T-helper 9 cell (primary cell): ENCODE measurements around the gene AFF1.
"Not testable (repeated sequence)": the region's sequence is repeated elsewhere in the genome, so short reads cannot be mapped to it uniquely, and the experiment has no call there.

Experiments
- DNase-seq: peaks from one replicate; pipeline ENCODE4 v3.0.0-alpha.2; 2020

Gene AFF1

DNA sequence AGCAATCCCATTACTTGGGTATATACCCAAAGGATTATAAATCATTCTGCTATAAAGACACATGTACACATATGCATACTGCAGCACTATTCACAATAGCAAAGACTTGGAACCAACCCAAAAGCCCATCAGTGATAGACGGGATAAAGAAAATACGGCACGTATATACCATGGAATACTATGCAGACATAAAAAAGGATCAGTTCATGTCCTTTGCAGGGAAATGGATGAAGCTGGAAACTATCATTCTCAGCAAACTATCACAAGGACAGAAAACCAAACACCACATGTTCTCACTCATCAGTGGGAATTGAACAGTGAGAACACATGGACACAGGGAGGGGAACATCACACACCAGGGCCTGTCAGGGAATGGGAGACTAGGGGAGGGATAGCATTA, 54.8 kb downstream of the AFF1 start:
- not testable (repeated sequence) for DNase-seq

DNA sequence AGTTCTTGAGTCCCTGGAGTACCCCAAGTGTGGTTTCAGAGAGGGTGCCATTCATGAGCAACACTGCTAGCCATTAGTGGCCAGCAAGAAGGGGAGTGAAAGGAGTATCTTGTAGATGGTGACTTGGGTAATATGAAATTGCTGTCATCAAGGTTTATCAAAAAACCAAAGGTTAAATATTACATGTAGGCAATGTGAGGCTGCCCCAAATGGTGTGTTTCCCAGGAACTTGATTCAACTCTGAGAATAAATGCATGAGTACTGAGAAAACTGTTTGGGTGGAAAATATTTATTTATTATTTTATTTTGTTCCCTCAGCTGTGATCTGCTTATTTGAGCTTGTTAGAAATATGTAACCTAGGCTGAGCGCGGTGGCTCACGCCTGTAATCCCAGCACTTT, 55.7 kb downstream of the AFF1 start:
- no peak for DNase-seq

DNA sequence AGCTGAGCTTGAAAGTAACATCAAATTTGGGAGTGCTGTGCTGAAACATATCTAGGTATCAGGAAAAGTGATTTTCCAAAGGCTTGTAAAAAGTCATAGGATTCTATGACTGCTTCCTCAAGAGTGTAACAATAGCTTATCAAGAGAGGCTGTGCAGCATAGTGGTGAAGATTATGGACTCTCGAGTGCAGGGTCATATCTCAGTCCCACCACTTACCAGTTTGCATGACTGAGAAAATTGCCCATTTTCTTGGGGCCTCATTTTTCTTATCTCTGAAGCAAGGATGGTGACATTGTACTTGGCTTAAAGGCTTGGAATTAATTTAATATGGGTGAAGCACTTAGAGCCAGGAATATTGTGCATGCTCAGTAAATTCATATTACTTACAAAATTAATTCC, 57.2 kb downstream of the AFF1 start:
- DNase-seq, result no peak

DNA sequence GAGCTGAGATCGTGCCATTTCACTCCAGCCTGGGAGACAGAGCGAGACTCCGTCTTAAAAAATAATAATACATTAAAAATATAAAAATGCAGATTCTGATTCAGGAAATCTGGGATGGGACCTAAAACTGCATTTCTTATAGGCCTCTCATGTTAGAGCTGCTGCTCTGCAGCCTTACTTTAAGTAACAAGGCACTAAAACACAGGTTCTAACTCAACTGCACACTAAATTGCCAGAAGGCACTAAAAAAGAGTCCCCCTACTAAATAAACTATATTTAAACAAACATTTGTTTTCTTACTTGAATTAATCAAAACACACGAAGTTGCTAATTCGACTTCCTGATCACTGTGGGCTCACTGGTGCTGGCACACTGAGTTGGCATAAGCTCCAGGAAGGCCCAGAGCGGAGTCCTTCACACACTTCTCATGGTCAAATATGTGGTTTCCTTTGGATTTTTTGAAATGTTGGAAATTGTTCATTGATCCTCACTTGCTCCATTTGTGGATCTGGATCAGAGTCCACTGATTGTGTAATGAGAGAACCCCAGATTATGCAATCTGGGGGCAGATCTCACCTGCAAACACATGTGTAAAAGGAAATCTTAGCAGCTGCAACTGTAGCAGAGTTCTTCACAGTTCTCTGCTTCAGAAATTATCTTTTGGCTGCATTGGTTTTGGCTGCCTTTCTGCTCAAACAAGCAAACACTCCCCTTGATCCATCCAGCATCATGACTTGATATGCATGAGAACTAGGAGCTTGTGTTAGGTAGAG, 59.3 kb downstream of the AFF1 start:
- DNase-seq, result no peak

DNA sequence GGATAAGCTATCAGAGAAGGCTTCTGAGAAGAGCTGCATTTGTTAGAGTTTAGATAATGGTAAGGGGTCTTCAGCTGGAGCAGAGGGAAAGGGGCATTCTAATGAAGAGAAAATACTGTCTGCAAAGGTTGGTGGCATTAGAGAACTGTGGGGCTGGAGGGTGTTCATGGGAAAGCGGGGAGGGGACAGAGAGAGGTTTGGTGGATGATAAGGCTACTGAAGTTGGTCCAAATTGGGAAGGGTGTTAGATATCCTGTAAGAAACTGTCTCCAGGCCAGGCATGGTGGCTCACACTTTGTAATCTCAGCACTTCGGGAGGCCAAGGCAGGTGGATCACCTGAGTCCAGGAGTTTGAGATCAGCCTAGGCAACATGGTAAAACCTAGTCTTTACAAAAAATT, 59.9 kb downstream of the AFF1 start:
- DNase-seq, result no peak

- not testable (repeated sequence) for DNase-seq
Measured at GRCh38 chr4:86996510-86996909, 61.7 kb downstream of the AFF1 start.

- no peak for DNase-seq
Measured at GRCh38 chr4:86999136-86999643, 64.4 kb downstream of the AFF1 start.

- no peak for DNase-seq
Measured at GRCh38 chr4:87002682-87003043, 67.9 kb downstream of the AFF1 start.

DNA sequence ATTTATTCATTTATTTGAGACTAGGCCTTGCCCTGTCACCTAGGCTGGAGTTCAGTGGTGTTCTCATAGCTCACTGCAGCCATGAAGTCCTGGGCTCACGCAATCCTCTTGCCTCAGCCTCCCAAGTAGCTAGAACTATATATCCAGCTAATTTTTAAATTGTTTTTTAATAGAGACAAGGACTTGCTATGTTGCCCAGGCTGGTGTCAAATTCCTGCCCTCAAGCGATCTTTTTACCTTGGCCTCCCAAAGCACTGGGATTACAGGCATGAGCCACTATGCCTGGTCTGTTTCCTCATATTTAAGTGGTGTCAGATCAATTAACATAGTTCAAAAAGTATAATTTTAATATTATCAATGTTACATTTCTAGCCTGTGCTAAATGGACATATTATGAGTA, 68.5 kb downstream of the AFF1 start:
- no peak for DNase-seq

- DNase-seq, result no peak
Measured at GRCh38 chr4:87005369-87005689, 70.5 kb downstream of the AFF1 start.

- DNase-seq, result no peak
Measured at GRCh38 chr4:87005690-87006425, 71.0 kb downstream of the AFF1 start.

- no peak for DNase-seq
Measured at GRCh38 chr4:87006426-87006675, 71.5 kb downstream of the AFF1 start.

DNA sequence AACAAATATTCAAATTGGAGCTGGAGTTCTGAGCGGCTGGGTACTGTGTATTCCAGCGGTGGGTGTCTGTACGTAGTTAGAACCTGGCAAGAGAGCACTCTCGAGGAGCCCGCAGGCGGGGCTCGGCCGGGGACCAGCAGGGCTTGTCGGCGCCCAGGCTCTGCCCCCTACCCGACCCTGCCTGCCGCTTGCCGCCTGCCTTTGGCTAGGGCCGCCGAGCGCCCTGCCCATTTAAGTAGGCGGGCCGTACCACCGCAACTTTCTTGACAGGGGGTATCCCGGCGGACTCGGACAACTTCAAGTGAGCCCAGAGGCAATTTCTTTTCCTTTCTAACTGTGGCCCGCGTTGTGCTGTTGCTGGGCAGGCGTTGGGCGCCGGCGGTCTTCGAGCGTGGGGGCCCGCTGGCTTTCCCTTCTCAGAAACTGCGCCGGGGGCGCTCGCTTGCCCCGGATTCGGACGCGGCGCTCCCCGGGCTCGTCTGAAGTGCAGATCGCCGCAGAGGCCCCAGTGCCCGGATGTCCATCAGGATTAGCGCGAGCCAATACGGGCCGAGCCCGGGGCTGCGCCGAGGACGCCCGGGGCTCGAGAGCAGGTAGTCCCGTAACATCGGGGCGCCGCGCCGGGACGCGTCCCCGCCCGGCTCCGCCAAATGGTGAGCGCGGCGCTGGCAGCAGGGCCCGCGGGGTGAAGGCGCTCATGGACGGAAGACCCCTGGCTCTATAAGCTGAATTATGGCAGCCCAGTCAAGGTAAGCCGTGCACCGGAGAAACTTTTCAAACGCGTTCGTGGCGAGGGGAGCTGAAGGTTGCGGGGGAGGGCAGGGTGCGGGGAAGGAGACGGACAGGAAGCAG, 72.1 kb downstream of the AFF1 start:
- peak; percentile 86 for DNase-seq

DNA sequence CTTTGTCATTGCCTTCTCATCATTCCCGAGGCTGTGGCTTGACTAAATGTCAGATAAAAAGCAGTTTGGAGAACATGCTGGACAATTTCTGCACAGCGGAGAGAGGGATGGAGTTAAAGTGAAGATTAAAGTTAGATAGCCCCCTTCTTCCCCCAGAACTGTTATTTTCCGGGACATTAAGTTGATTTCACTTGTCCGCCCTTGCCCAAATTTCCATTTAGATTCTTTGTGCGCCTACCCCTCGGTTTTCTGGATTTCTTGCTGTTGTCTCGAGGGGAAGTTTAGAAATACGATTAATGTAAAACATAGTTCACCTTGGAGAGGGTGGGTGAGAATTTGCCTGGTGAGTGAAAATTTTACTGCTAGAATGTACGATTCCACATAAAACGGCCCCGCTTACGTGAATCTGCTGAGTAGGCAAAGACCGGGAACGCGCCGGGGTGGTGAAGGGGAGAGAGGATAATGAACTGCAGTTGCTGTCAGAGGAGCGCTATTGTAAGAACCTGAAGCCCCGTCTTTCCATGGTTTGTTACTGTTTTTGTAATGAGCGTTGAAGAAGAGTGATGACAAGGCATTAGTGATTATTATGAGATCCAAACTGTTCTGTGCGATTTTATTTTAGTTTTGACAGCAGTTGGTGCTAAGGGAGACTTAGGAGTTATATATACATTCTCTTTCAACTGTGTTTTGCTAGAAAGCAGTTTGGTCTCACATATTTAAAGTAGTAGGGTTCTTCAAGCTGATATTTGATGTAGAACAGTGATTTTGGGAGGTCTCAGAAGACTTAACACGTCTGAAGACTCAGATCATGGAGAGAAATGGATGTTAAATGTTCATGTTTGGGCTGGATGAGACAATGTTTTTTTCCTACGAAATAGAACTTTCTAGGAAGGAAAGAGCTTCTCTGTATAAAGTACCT, 73.0 kb downstream of the AFF1 start:
- DNase-seq, result peak; percentile 25

DNA sequence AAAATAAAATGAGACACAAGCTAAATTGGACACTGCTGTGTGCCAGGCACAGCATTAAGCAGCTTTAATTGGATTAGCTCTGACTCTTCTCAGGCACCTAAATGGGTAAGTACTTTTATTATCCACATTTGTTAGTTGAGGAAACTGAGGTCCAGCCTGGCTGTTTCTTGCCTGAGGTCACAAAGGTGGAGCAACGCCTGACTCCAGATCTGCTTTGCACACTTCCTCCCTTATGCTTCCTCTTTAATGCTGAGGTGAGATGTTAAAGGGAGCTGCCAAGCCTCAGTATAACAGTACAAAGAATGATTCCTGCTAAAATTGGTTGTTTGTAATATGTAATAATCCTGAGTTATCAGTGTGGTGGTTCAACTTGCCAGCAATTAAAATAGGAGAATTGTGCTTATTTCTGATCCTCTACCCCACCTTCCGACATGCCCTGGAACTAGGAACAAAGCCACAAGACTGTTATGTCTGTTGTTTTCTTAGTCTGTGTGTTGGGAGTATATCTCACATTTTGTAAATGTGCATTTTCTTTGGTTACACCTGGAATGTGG, 74.4 kb downstream of the AFF1 start:
- no peak for DNase-seq

DNA sequence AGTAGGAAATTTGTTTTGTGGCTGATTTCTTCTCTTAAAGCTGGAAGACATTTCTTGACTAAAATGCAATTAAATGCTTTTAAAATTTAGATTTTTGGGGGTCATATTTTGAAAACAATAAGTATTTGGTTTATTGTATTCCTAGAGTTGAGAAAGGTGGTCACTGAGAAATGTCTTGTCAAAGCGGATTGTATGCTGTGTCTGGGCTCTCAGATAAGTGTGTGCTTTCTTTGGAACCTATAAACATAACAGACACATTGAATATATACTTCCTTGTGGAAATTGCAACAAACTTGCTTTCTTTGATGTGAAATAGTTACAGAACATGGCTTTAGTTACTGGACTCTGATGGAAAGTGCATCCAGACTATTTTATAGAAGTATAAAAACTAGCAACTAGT, 75.4 kb downstream of the AFF1 start:
- no peak for DNase-seq

- no peak for DNase-seq
Measured at GRCh38 chr4:87011340-87012034, 76.7 kb downstream of the AFF1 start.

GRCh38 chr4:87012265-87012953, 77.6 kb downstream of the AFF1 start:
- DNase-seq, result no peak

DNA sequence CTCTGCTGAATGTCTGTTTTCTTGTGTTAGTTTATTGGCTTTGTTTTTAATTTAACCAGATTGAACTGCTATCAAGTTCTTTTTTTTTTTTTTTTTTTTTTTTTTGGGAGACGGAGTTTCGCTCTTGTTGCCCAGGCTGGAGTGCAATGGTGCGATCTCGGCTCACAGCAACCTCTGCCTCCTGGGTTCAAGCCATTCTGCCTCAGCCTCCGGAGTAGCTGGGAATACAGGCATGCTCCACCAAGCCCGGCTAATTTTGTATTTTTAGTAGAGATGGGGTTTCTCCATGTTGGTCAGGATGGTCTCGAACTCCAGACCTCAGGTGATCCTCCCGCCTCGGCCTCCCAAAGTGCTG, 78.1 kb downstream of the AFF1 start:
- DNase-seq, result not testable (repeated sequence)

DNA sequence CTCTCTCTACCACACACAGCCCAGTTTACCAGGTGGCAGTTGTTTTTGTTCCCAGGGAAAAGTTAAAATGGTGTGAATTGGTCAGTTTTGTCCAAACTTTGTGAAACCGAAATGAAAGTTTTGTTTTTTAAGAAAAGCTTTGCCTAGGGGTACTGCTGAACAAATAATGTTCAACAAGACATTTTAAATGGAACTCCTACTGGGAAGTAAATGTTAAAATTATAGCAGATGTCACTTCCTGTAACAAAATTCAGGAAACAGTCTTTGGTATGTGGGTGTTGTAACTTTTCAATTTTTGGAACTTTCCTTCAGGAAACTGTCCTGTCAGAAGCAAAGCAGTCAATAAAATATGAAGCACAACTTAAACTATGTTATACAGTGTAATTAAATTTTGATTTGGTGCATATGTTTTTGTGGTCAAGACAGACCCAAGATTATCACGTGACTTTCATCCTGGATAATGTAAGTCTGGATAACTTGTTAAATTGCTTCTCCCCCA, 79.5 kb downstream of the AFF1 start:
- DNase-seq, result no peak

DNA sequence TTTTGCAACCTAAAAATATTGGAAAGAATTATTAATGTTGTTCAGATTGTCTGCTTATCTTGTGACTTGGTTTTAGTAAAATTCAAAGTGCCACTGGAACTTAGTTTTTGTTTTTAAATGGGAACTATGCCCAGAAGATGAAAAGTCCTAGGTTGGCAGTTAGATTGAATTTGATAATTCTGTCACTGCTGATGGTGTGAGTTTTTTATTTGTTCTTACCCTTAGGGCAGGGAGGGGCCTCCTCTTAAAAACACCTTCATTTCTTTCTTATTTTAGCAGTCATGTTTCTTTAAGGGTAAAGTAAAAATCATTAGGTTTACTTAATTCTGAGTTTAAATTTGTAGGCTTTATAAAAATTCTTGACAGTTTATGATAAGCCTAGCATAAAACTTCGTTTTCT, 80.6 kb downstream of the AFF1 start:
- no peak for DNase-seq
